ENCODE data around the gene SSNA1. TPM values are rescaled to one million over a fixed set of nuclear protein-coding genes. Genes with fewer than 3 reads are reported as not detected.

SSNA1 gene
- total RNA-seq: 29.4 TPM

GRCh38 chr9:137188490-137189296, at the start of gene SSNA1, which contains the start of gene ANAPC2:
Gene SSNA1, plus strand, starts transcription at chr9:137188676. Its CDS starts 51 bp downstream, at chr9:137188727.
Gene ANAPC2, minus strand, starts transcription at chr9:137188560. Its CDS starts 28 bp downstream, at chr9:137188532.
- ATAC-seq: peak; percentile 86
- peak; percentile 94 for DNase-seq (ENCODE audit: low spot score)

- DNase-seq (ENCODE audit: low spot score): no peak
- ATAC-seq: peak; percentile 67
These were observed 49.6 kb upstream of the SSNA1 start, which contains the start of gene GRIN1 for GRCh38 chr9:137138722-137139467. Gene GRIN1, plus strand, starts transcription at chr9:137139154. Its CDS starts 333 bp downstream, at chr9:137139487.

GRCh38 chr9:137139468-137140150, 48.9 kb upstream of the SSNA1 start:
- ATAC-seq: no peak
- no peak for DNase-seq (ENCODE audit: low spot score)

GRCh38 chr9:137140151-137141012, 48.1 kb upstream of the SSNA1 start:
- DNase-seq (ENCODE audit: low spot score): no peak
- ATAC-seq: no peak

GRCh38 chr9:137141050-137141810, 47.2 kb upstream of the SSNA1 start:
- DNase-seq (ENCODE audit: low spot score) (no peak), ATAC-seq (no peak)

GRCh38 chr9:137141976-137142936, 46.2 kb upstream of the SSNA1 start:
- no peak for DNase-seq (ENCODE audit: low spot score)
- ATAC-seq: no peak

GRCh38 chr9:137143459-137143858, 45.0 kb upstream of the SSNA1 start:
- no peak for ATAC-seq
- DNase-seq (ENCODE audit: low spot score): no peak

- DNase-seq (ENCODE audit: low spot score): no peak
- no peak for ATAC-seq
These were observed 42.5 kb upstream of the SSNA1 start for GRCh38 chr9:137145731-137146526.

- ATAC-seq (no peak), DNase-seq (ENCODE audit: low spot score) (no peak)
These were observed 42.0 kb upstream of the SSNA1 start for GRCh38 chr9:137146527-137146918.

GRCh38 chr9:137147091-137147792, 41.2 kb upstream of the SSNA1 start:
- no peak for DNase-seq (ENCODE audit: low spot score)

GRCh38 chr9:137147793-137148160, 40.7 kb upstream of the SSNA1 start:
- no peak for DNase-seq (ENCODE audit: low spot score)
- no peak for ATAC-seq

More at GRCh38 chr9:137147091-137147792, 41.2 kb upstream of the SSNA1 start:
- no peak for ATAC-seq

GRCh38 chr9:137148242-137148641, 40.2 kb upstream of the SSNA1 start:
- ATAC-seq (no peak), DNase-seq (ENCODE audit: low spot score) (no peak)

GRCh38 chr9:137148661-137149060, 39.8 kb upstream of the SSNA1 start:
- ATAC-seq (no peak), DNase-seq (ENCODE audit: low spot score) (no peak)

GRCh38 chr9:137149363-137149762, 39.1 kb upstream of the SSNA1 start:
- DNase-seq (ENCODE audit: low spot score) (no peak), ATAC-seq (no peak)

GRCh38 chr9:137149942-137150616, 38.4 kb upstream of the SSNA1 start:
- ATAC-seq: no peak
- DNase-seq (ENCODE audit: low spot score): no peak
